GM19238 (cell line): ENCODE data around the gene PDE4D.

ENCODE experiments used
- DNase-seq: peaks from one replicate; pipeline ENCODE4 v3.0.0; 2011; ENCODE audit warnings: low spot score; ENCODE audit not compliant: insufficient read length

PDE4D gene

GRCh38 chr5:59051951-59052350 is 841.6 kb downstream of the PDE4D start:
- DNase-seq, result no peak

- DNase-seq, result no peak
Measured at GRCh38 chr5:59049095-59049494, 844.4 kb downstream of the PDE4D start.

- DNase-seq, result no peak
Measured at GRCh38 chr5:59042201-59043055, 851.1 kb downstream of the PDE4D start.

GRCh38 chr5:59041355-59041754 is 852.2 kb downstream of the PDE4D start:
- DNase-seq, result no peak

GRCh38 chr5:59040804-59041201 is 852.7 kb downstream of the PDE4D start:
- DNase-seq, result no peak

GRCh38 chr5:59040024-59040803 is 853.3 kb downstream of the PDE4D start:
- no peak for DNase-seq

GRCh38 chr5:59039296-59040023 is 854.1 kb downstream of the PDE4D start:
- peak; percentile 33 for DNase-seq

- DNase-seq, result no peak
Measured at GRCh38 chr5:59038798-59039295, 854.7 kb downstream of the PDE4D start.

- no peak for DNase-seq
Measured at GRCh38 chr5:59037941-59038797, 855.4 kb downstream of the PDE4D start.

GRCh38 chr5:59037453-59037852 is 856.1 kb downstream of the PDE4D start:
- DNase-seq, result no peak

GRCh38 chr5:59037041-59037440 is 856.5 kb downstream of the PDE4D start:
- DNase-seq, result no peak

- no peak for DNase-seq
Measured at GRCh38 chr5:59036274-59036961, 857.1 kb downstream of the PDE4D start.

GRCh38 chr5:59035681-59036080 is 857.8 kb downstream of the PDE4D start:
- DNase-seq, result no peak

- DNase-seq, result no peak
Measured at GRCh38 chr5:59034498-59035186, 858.9 kb downstream of the PDE4D start.

- DNase-seq, result no peak
Measured at GRCh38 chr5:59027145-59027907, 866.2 kb downstream of the PDE4D start.

GRCh38 chr5:59025734-59026133 is 867.8 kb downstream of the PDE4D start:
- no peak for DNase-seq

GRCh38 chr5:59021837-59022514 is 871.5 kb downstream of the PDE4D start:
- DNase-seq, result no peak

GRCh38 chr5:59021286-59021673 is 872.2 kb downstream of the PDE4D start:
- DNase-seq, result no peak
